GM19463 (cell line): ENCODE results near the gene USP3.

Source experiments
- ATAC-seq: cut with Tn5 transposase; IDR thresholded peaks from one replicate; pipeline ENCODE4 v1.9.1; 2021; ENCODE audit warnings: mild to moderate bottlenecking, moderate library complexity; ENCODE audit not compliant: unreplicated experiment

The USP3 gene

GRCh38 chr15:63640146-63640545 is 135.8 kb downstream of the USP3 start:
- ATAC-seq, result no peak
